Osteocyte (in vitro differentiated cells): ENCODE measurements around the gene EXOC4. TPM values are rescaled to one million over a fixed set of nuclear protein-coding genes. Genes with fewer than 3 reads are reported as not detected.

ENCODE experiments used
- DNase-seq: peaks from one replicate; pipeline ENCODE4 v3.0.0; 2021; ENCODE audit warnings: mixed read lengths; ENCODE audit not compliant: unreplicated experiment; ENCODE audit errors: extremely low spot score
- H3K27ac Mint-ChIP-seq: one replicate; pipeline ENCODE4 v1.8.0; 2021; ENCODE audit warnings: mild to moderate bottlenecking, mixed read lengths; ENCODE audit not compliant: unreplicated experiment
- H3K27me3 Mint-ChIP-seq: one replicate; pipeline ENCODE4 v1.8.0; 2021; ENCODE audit warnings: mixed read lengths; ENCODE audit not compliant: unreplicated experiment
- H3K36me3 Mint-ChIP-seq: one replicate; pipeline ENCODE4 v1.8.0; 2021; ENCODE audit warnings: mixed read lengths; ENCODE audit not compliant: unreplicated experiment
- H3K4me1 Mint-ChIP-seq: one replicate; pipeline ENCODE4 v1.8.0; 2021; ENCODE audit warnings: mixed read lengths; ENCODE audit not compliant: unreplicated experiment
- H3K4me3 Mint-ChIP-seq: one replicate; pipeline ENCODE4 v1.8.0; 2021; ENCODE audit warnings: mild to moderate bottlenecking, moderate library complexity, mixed read lengths; ENCODE audit not compliant: unreplicated experiment
- H3K9me3 Mint-ChIP-seq: one replicate; pipeline ENCODE4 v1.8.0; 2021; ENCODE audit warnings: mixed read lengths; ENCODE audit not compliant: unreplicated experiment
- total RNA-seq: library from RNA; stranded (reverse); gene quantifications from 2 replicates; pipeline ENCODE4 v1.2.1, GENCODE V29; 2021
- TF ChIP-seq, protein P1 (sequence below): fragments of 200-600 bp; sonication (generic); IDR thresholded peaks from 2 replicates; pipeline ENCODE4 v1.5.0; 2021; ENCODE audit warnings: antibody characterized with exemption, mild to moderate bottlenecking, moderate library complexity

The EXOC4 gene
- total RNA-seq, 1 donor from 2014 or later = 99.9 TPM

DNA sequence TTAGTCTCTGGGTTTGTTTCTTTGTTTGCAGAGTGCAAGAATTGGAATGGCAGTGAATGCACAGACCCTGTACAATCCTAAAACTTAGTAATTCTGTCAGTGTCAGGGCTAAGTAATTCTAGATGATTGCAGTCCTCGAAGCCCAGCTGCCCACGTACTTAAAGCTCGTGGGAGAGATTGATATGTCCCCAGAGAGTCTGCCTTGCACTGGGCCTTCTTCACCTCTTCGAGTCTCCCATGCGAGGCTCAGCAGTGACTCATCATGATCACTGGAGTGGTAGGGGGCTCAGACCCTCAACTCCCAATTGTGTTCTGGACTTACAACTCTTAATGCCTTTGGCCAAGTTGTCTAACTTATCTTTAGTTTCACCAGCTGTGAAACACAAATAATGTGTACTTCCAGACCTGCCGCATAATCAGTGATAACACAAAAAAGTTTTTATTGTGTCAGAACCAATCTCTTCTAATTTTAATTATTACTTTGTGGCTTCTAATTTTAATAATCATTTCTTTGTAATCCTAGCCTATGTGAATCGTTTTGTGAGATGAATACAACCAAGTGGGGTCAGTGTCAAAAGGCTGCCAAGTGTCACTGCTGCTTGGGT is 528.7 kb downstream of the EXOC4 start:
- Mint-ChIP-seq H3K4me1 (no peaks in the 10 kb centered on the region), H3K4me3 (no peak overlapping the region), H3K27ac (no peak overlapping the region), H3K9me3 (peaks cover 10% of the 10 kb centered on the region), H3K36me3 (peaks cover 3% of the 10 kb centered on the region), H3K27me3 (no peaks in the 10 kb centered on the region)
- TF ChIP-seq, protein P1, sequence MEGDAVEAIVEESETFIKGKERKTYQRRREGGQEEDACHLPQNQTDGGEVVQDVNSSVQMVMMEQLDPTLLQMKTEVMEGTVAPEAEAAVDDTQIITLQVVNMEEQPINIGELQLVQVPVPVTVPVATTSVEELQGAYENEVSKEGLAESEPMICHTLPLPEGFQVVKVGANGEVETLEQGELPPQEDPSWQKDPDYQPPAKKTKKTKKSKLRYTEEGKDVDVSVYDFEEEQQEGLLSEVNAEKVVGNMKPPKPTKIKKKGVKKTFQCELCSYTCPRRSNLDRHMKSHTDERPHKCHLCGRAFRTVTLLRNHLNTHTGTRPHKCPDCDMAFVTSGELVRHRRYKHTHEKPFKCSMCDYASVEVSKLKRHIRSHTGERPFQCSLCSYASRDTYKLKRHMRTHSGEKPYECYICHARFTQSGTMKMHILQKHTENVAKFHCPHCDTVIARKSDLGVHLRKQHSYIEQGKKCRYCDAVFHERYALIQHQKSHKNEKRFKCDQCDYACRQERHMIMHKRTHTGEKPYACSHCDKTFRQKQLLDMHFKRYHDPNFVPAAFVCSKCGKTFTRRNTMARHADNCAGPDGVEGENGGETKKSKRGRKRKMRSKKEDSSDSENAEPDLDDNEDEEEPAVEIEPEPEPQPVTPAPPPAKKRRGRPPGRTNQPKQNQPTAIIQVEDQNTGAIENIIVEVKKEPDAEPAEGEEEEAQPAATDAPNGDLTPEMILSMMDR = no peak
- no peak for DNase-seq

DNA sequence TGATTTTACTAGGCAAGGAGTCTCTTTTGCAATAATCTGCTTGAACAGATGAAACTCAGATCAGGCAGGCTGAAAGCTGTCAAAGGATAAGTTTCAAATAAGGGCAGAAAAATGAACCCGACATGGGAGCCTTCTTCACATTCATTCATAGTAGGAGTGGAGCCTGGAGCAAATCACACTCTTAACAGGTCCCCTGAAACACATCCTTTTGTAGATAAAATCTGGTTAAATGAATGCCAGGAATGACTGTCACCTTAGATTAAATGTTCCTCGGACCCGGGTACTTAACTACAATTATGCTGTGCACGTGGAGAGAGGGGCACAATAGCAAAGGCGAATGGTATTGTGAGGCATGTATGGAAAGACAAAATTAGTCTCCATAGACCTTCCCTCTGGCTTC is 529.6 kb downstream of the EXOC4 start:
- TF ChIP-seq, protein P1 = no peak
- H3K36me3 Mint-ChIP-seq = peaks cover 3% of the 10 kb centered on the region
- H3K4me3 Mint-ChIP-seq = no peak overlapping the region
- H3K4me1 Mint-ChIP-seq = no peaks in the 10 kb centered on the region
- no peak overlapping the region for H3K27ac Mint-ChIP-seq
- no peak for DNase-seq
- H3K27me3 Mint-ChIP-seq = no peaks in the 10 kb centered on the region
- peaks cover 10% of the 10 kb centered on the region for H3K9me3 Mint-ChIP-seq

DNA sequence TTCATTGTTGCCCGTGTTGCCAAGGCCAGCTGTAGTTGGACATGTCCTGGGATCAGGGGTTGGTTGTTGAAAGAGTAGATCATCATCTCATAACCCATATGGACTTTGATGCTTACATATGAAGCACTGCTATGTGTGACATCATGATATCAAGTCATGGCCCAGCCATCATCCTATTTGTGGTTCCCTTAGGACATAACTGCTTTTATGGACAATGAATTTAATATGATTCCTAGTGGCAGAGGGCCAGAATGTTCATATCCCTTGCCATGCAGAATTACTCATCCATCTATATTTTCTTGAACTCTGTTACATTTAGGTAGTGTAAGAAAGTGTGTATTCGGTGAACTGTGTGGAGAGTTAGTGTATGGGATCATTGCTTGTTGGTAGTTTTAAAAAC is 530.4 kb downstream of the EXOC4 start:
- DNase-seq = no peak
- Mint-ChIP-seq H3K4me1 (no peaks in the 10 kb centered on the region), H3K27ac (no peak overlapping the region), H3K9me3 (peaks cover 7% of the 10 kb centered on the region), H3K4me3 (no peak overlapping the region), H3K27me3 (no peaks in the 10 kb centered on the region), H3K36me3 (peaks cover 3% of the 10 kb centered on the region)
- TF ChIP-seq, protein P1 = no peak

DNA sequence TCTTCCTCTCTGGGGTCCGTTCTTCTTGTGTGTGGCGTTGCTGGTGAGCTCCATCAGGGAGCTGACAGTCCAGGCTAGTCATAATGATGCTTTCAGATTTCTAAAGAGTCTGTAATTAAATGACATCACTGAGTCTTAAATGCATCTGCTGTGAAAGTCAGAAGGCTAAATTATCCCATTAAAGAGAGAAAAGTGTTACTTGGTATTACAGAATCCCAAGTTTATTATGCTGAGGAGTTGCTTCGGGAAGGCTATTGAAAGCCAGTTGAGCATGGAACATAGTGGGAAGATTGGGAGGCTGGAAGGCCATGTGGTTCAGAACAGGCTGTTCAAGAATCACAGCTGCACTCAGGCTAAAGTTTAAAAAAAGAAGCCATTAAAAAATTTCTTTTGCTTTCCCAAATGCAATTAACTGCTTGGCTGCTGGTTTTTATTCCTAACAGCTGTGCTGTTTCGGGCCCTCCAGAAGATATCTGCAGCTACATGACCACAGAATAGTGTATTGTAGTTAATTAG is 531.7 kb downstream of the EXOC4 start:
- no peak overlapping the region for H3K27ac Mint-ChIP-seq
- no peaks in the 10 kb centered on the region for H3K27me3 Mint-ChIP-seq
- no peaks in the 10 kb centered on the region for H3K36me3 Mint-ChIP-seq
- H3K4me1 Mint-ChIP-seq = no peaks in the 10 kb centered on the region
- H3K9me3 Mint-ChIP-seq = peaks cover 2% of the 10 kb centered on the region
- no peak overlapping the region for H3K4me3 Mint-ChIP-seq
- no peak for DNase-seq
- TF ChIP-seq, protein P1 = no peak

DNA sequence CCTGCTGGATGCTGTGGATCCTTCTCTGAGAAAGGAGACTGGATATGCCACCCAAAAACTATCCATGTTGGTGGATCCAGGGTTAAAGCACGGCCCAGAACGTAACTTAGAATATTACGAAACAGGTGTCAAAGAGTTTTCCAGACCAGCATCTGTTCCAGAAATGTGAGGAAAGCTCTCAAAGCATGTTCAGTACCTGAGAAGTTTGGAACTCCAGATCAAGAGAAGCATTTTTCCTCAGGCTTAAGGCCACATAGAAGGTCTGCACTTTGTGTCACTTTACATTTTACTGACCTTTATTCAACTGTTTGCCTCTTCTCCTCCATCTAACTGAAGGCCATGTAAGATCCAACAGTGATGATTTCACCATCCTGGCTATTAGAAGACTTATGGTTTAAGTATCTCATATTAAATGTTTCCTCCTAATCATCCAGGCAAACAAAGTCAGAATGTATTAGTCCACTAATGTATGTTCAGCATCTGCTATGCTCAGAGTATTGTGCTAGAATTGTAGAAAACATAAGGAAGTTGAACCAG is 533.6 kb downstream of the EXOC4 start:
- TF ChIP-seq, protein P1 = no peak
- Mint-ChIP-seq H3K27me3 (no peaks in the 10 kb centered on the region), H3K36me3 (no peaks in the 10 kb centered on the region), H3K4me1 (no peaks in the 10 kb centered on the region), H3K4me3 (no peak overlapping the region), H3K27ac (no peak overlapping the region), H3K9me3 (no peaks in the 10 kb centered on the region)
- no peak for DNase-seq
